Large intestine (tissue), 3 donors: ENCODE measurements around the gene CHD1L. TPM values are rescaled to one million over a fixed set of nuclear protein-coding genes. Genes with fewer than 3 reads are reported as not detected.
A peak's percentile ranks its signal among the peaks of the same experiment; 100 is the strongest.

Experiments used
- DNase-seq, 2 donors: peaks; one replicate each; pipeline versions ENCODE4 v3.0.0 to v3.0.0-alpha.2; 2013
- H3K27ac ChIP-seq: one replicate; pipeline ENCODE4 v1.5.1; 2013; ENCODE audit warnings: low read length
- H3K27me3 ChIP-seq: 2 replicates; pipeline ENCODE4 v1.6.1; 2013; ENCODE audit warnings: low read length; ENCODE audit not compliant: control insufficient read depth, insufficient read depth
- H3K36me3 ChIP-seq: 2 replicates; pipeline ENCODE4 v1.6.1; 2013; ENCODE audit warnings: low read length; ENCODE audit not compliant: control insufficient read depth, insufficient read depth
- H3K4me1 ChIP-seq: one replicate; pipeline ENCODE4 v1.6.1; 2013; ENCODE audit warnings: low read length; ENCODE audit not compliant: control insufficient read depth, insufficient read depth
- H3K4me3 ChIP-seq: one replicate; pipeline ENCODE4 v1.5.1; 2013; ENCODE audit warnings: low read length
- H3K9me3 ChIP-seq: one replicate; pipeline ENCODE4 v1.6.1; 2013; ENCODE audit warnings: mild to moderate bottlenecking, low read depth, low read length, moderate library complexity; ENCODE audit not compliant: control insufficient read depth
- WGBS: methylation state at CpG from one replicate; pipeline ENCODE4 v1.1.5; 2013; ENCODE audit warnings: low lambda C conversion rate; ENCODE audit not compliant: insufficient coverage; 5-methylcytosine and 5-hydroxymethylcytosine counted together
- polyA plus RNA-seq: library from polyadenylated mRNA; unstranded; fragments of 120-200 nt; gene quantifications from one replicate; pipeline ENCODE4 v1.2.1, GENCODE V29; 2013

Gene CHD1L
- polyA plus RNA-seq, 1 donor: 37.1 TPM

- Histone ChIP-seq H3K4me1 (no peaks in the 10 kb centered on the region), H3K27ac (no peak overlapping the region), H3K36me3 (peaks cover 48% of the 10 kb centered on the region), H3K27me3 (no peaks in the 10 kb centered on the region), H3K9me3 (no peaks in the 10 kb centered on the region), H3K4me3 (no peak overlapping the region)
- whole genome bisulfite sequencing: 100% methylated on average over 1 of the region's 3 CpGs
- DNase-seq: no peak
Measured at GRCh38 chr1:147264158-147264768, 21.8 kb downstream of the CHD1L start.

- no CpG with 5 or more reads among the region's 5 CpGs for WGBS
- Histone ChIP-seq H3K36me3 (peaks cover 51% of the 10 kb centered on the region), H3K27ac (no peak overlapping the region), H3K4me1 (no peaks in the 10 kb centered on the region), H3K4me3 (no peak overlapping the region), H3K9me3 (no peaks in the 10 kb centered on the region), H3K27me3 (no peaks in the 10 kb centered on the region)
- DNase-seq: no peak
Measured at GRCh38 chr1:147266381-147266780, 23.9 kb downstream of the CHD1L start.

GRCh38 chr1:147267711-147268110 is 25.2 kb downstream of the CHD1L start:
- no peaks in the 10 kb centered on the region for H3K9me3 ChIP-seq
- 100% methylated on average over 3 of the region's 4 CpGs for WGBS
- no peak for DNase-seq
- H3K4me3 ChIP-seq: no peak overlapping the region
- no peaks in the 10 kb centered on the region for H3K27me3 ChIP-seq
- no peaks in the 10 kb centered on the region for H3K4me1 ChIP-seq
- peaks cover 58% of the 10 kb centered on the region for H3K36me3 ChIP-seq
- H3K27ac ChIP-seq: no peak overlapping the region

- no peaks in the 10 kb centered on the region for H3K27me3 ChIP-seq
- no peaks in the 10 kb centered on the region for H3K4me1 ChIP-seq
- H3K27ac ChIP-seq: no peak overlapping the region
- no peak overlapping the region for H3K4me3 ChIP-seq
- peaks cover 57% of the 10 kb centered on the region for H3K36me3 ChIP-seq
- no peaks in the 10 kb centered on the region for H3K9me3 ChIP-seq
- no peak for DNase-seq
- WGBS: no CpG with 5 or more reads among the region's 2 CpGs
Measured at GRCh38 chr1:147270721-147271120, 28.2 kb downstream of the CHD1L start.

- H3K36me3 ChIP-seq: peaks cover 61% of the 10 kb centered on the region
- no peak overlapping the region for H3K27ac ChIP-seq
- no peaks in the 10 kb centered on the region for H3K9me3 ChIP-seq
- no peaks in the 10 kb centered on the region for H3K4me1 ChIP-seq
- DNase-seq: no peak
- no peaks in the 10 kb centered on the region for H3K27me3 ChIP-seq
- H3K4me3 ChIP-seq: no peak overlapping the region
- 100% methylated on average over 1 of the region's 3 CpGs for WGBS
Measured at GRCh38 chr1:147272042-147272441, 29.6 kb downstream of the CHD1L start.

- Histone ChIP-seq H3K4me1 (no peaks in the 10 kb centered on the region), H3K36me3 (peaks cover 64% of the 10 kb centered on the region), H3K27me3 (no peaks in the 10 kb centered on the region), H3K4me3 (no peak overlapping the region), H3K27ac (no peak overlapping the region), H3K9me3 (no peaks in the 10 kb centered on the region)
- peak; percentile 16 to 20 for DNase-seq
- WGBS: no CpG with 5 or more reads among the region's 6 CpGs
Measured at GRCh38 chr1:147273409-147274336, 31.2 kb downstream of the CHD1L start.

- WGBS: 100% methylated on average over 1 of the region's 5 CpGs
- H3K4me1 ChIP-seq: no peaks in the 10 kb centered on the region
- no peaks in the 10 kb centered on the region for H3K27me3 ChIP-seq
- H3K9me3 ChIP-seq: no peaks in the 10 kb centered on the region
- H3K36me3 ChIP-seq: peaks cover 65% of the 10 kb centered on the region
- H3K27ac ChIP-seq: no peak overlapping the region
- no peak overlapping the region for H3K4me3 ChIP-seq
- no peak for DNase-seq
Measured at GRCh38 chr1:147281950-147282349, 39.5 kb downstream of the CHD1L start.

- H3K27me3 ChIP-seq: no peaks in the 10 kb centered on the region
- no peaks in the 10 kb centered on the region for H3K4me1 ChIP-seq
- no peaks in the 10 kb centered on the region for H3K9me3 ChIP-seq
- WGBS: 86% methylated on average over 1 of the region's 1 CpG
- H3K4me3 ChIP-seq: no peak overlapping the region
- no peak for DNase-seq
- H3K36me3 ChIP-seq: peaks cover 67% of the 10 kb centered on the region
- H3K27ac ChIP-seq: no peak overlapping the region
Measured at GRCh38 chr1:147283011-147283410, 40.5 kb downstream of the CHD1L start.

GRCh38 chr1:147287133-147287865 is 44.8 kb downstream of the CHD1L start:
- 84% methylated on average over 6 of the region's 8 CpGs for WGBS
- Histone ChIP-seq H3K27me3 (no peaks in the 10 kb centered on the region), H3K9me3 (no peaks in the 10 kb centered on the region), H3K27ac (no peak overlapping the region), H3K4me1 (no peaks in the 10 kb centered on the region), H3K4me3 (no peak overlapping the region), H3K36me3 (peaks cover 68% of the 10 kb centered on the region)
- DNase-seq: no peak

GRCh38 chr1:147292012-147292411 is 49.5 kb downstream of the CHD1L start:
- Histone ChIP-seq H3K9me3 (no peaks in the 10 kb centered on the region), H3K36me3 (peaks cover 72% of the 10 kb centered on the region), H3K4me3 (no peak overlapping the region), H3K27ac (no peak overlapping the region), H3K4me1 (no peaks in the 10 kb centered on the region), H3K27me3 (no peaks in the 10 kb centered on the region)
- WGBS: 100% methylated on average over 1 of the region's 4 CpGs
- no peak for DNase-seq
